Liver (tissue), 3 donors: ENCODE measurements around the gene CCL28.

ENCODE experiments used
- GABPA ChIP-seq, 2 donors: IDR thresholded peaks in 1 of 2; conservative IDR thresholded peaks in 1 of 2; 2 replicates each; pipeline ENCODE4 v1.6.1; 2016; ENCODE audit warnings: antibody characterized with exemption in 2 of 2, mild to moderate bottlenecking in 1 of 2, moderate library complexity in 1 of 2
- RAD21 ChIP-seq, 2 donors: IDR thresholded peaks; 2 replicates each; pipeline ENCODE4 v1.6.1; 2016; ENCODE audit warnings: antibody characterized with exemption in 2 of 2, mild to moderate bottlenecking in 2 of 2
- TF ChIP-seq, protein P1 (sequence below): fragments of 150-350 bp; IDR thresholded peaks from 2 replicates; pipeline ENCODE4 v1.5.1; 2017; ENCODE audit warnings: improper control_type of control experiment, low read depth, low read length; ENCODE audit not compliant: missing input control
- donor health status: healthy.
- donor health status: healthy.

DNA sequence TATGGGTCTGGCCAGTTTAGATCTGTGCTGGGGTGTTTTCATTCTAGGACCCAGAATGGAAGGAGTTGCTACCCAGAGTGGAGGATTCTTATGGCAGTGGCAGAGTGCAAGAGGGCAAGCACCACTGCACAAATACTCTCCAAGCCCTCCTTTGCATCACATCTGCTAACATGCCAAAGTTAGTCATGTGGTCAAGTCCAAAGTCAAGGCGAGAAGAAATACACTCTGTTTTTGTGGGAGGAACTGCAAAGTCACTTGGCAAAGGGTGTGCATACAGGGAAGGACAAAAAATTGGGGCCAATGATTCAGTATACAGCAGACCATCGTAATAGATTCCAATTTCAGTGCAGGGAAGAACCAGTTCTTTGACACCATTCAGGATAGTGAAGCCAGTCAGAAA is 55.1 kb downstream of the CCL28 start:
- TF ChIP-seq, protein P1, sequence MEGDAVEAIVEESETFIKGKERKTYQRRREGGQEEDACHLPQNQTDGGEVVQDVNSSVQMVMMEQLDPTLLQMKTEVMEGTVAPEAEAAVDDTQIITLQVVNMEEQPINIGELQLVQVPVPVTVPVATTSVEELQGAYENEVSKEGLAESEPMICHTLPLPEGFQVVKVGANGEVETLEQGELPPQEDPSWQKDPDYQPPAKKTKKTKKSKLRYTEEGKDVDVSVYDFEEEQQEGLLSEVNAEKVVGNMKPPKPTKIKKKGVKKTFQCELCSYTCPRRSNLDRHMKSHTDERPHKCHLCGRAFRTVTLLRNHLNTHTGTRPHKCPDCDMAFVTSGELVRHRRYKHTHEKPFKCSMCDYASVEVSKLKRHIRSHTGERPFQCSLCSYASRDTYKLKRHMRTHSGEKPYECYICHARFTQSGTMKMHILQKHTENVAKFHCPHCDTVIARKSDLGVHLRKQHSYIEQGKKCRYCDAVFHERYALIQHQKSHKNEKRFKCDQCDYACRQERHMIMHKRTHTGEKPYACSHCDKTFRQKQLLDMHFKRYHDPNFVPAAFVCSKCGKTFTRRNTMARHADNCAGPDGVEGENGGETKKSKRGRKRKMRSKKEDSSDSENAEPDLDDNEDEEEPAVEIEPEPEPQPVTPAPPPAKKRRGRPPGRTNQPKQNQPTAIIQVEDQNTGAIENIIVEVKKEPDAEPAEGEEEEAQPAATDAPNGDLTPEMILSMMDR, result no peak
- no peak for TF ChIP-seq GABPA (IDR thresholded peaks at IDR 0.05 in 1 of 2, conservative IDR thresholded peaks at IDR 0.05 in 1 of 2)
- TF ChIP-seq RAD21 (IDR thresholded peaks at IDR 0.05), result no peak
